ENCODE results near the gene DLX1. TPM values are rescaled to one million over a fixed set of nuclear protein-coding genes. Genes with fewer than 3 reads are reported as not detected.
A peak's percentile ranks its signal among the peaks of the same experiment; 100 is the strongest.

The DLX1 gene
- total and polyA plus RNA-seq, 4 donors: 0.14 to 0.61 (median 0.29) TPM; not detected in 1

DNA sequence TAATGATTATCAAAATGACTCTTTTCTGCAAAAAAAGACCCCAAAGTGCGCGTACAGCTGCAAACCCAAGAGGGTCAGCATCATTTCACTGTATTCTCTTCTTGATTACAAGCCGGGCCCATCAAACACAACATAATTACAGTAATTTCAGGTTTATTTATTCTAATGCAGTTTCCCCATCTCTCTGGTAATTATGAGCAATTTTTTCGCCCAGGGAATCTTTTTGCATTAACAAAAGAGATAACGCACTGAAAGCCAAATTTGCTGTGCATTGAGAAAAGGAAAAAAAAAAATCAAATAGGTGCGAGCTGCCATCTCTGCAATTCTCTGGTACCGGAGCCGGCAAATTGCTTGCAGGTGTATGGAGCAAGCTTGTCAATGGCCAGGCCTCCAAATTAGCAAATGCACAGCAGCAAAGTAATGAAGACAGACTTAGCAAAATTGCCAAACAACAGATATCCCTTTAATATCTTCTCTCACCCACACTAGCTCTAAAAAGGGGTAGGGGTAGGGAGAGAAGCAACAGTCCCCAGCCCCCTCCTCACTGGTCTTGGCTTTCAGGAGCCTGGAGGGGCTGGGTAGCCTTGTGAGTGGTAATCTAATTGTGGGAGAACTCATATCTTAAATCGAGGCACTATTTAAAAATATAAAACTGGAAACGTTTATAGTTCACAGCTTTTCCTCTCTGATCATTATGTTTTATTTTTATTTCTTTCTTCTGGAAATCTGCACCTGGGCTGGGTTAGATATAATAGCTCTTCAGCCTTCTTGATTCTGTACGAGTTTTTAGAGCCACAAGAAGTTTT lies 6.7 kb downstream of the DLX1 start:
- peaks cover 98% of the 10 kb centered on the region for H3K27me3 ChIP-seq (ENCODE audit: control insufficient read depth, insufficient read depth, low read length)
- H3K4me1 ChIP-seq (ENCODE audit: control insufficient read depth, insufficient read depth, low read length): peaks cover 44% of the 10 kb centered on the region
- peak in 2 of 6 donors; percentile 60 to 70 for DNase-seq (ENCODE audit: low read depth in 4 of 6, low spot score in 6 of 6)
- no peak overlapping the region for H3K4me3 ChIP-seq (ENCODE audit: low read depth, low read length)
- H3K27ac ChIP-seq (ENCODE audit: low read depth, low read length): no peak overlapping the region
- WGBS (ENCODE audit: insufficient coverage): 5% methylated on average over 3 of the region's 11 CpGs
- H3K9me3 ChIP-seq (ENCODE audit: control insufficient read depth, insufficient read depth, low read length): no peaks in the 10 kb centered on the region
- H3K36me3 ChIP-seq (ENCODE audit: control insufficient read depth, insufficient read depth, low read length): no peaks in the 10 kb centered on the region

GRCh38 chr2:172092716-172093415 lies 7.6 kb downstream of the DLX1 start:
- DNase-seq (ENCODE audit: low read depth in 4 of 6, low spot score in 6 of 6): peak in 2 of 6 donors; percentile 30 to 39

DNA sequence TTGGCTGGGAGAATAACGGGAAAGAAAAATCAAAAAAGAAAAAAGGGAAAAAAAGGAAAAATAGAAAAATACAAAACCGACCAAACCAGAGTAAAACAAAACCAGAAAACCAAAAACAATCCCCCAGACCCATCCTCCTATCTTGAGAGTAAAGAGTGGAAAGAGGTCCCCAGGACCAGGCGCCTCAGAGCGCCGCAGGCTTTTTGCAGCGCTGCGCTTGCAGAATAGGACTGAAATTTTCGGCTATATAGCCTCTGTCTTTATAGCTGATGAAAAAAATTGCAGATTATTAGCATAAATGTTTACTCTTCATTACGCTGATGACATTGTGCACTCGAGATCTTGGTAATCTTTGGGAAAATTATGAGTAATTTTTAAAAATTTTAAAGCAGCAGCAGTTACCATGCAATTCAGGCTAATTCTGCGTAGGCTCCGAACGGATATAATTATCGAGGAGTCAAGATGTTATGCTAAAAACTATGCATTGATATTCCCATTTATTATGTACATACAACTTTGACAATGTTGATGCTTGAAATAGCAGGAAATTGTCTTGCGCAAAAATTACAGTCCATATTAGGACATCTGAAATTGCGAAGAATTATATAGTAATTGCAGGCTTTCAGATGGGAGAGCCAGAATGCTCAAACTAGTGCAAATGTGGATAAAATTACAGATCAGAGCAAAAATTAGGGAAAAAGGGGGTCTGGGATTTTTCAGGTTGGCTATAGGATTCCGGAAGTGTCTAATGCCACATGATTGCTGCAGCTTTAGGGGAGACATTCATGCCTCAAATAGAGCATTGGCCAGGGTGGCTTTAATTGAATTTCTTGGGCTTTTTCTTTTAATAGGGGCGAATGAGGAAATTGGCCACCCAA lies 8.3 kb downstream of the DLX1 start:
- WGBS (ENCODE audit: insufficient coverage): 5% methylated on average over 3 of the region's 18 CpGs
- no peak overlapping the region for H3K27ac ChIP-seq (ENCODE audit: low read depth, low read length)
- no peak overlapping the region for H3K4me3 ChIP-seq (ENCODE audit: low read depth, low read length)
- peak in 2 of 6 donors; percentile 56 to 70 for DNase-seq (ENCODE audit: low read depth in 4 of 6, low spot score in 6 of 6)
- no peaks in the 10 kb centered on the region for H3K36me3 ChIP-seq (ENCODE audit: control insufficient read depth, insufficient read depth, low read length)
- no peaks in the 10 kb centered on the region for H3K9me3 ChIP-seq (ENCODE audit: control insufficient read depth, insufficient read depth, low read length)
- peaks cover 98% of the 10 kb centered on the region for H3K27me3 ChIP-seq (ENCODE audit: control insufficient read depth, insufficient read depth, low read length)
- peaks cover 38% of the 10 kb centered on the region for H3K4me1 ChIP-seq (ENCODE audit: control insufficient read depth, insufficient read depth, low read length)

More at GRCh38 chr2:172092716-172093415, 7.6 kb downstream of the DLX1 start:
- Histone ChIP-seq H3K9me3 (ENCODE audit: control insufficient read depth, insufficient read depth, low read length) (no peaks in the 10 kb centered on the region), H3K4me3 (ENCODE audit: low read depth, low read length) (no peak overlapping the region), H3K36me3 (ENCODE audit: control insufficient read depth, insufficient read depth, low read length) (no peaks in the 10 kb centered on the region), H3K27me3 (ENCODE audit: control insufficient read depth, insufficient read depth, low read length) (peaks cover 98% of the 10 kb centered on the region), H3K27ac (ENCODE audit: low read depth, low read length) (no peak overlapping the region), H3K4me1 (ENCODE audit: control insufficient read depth, insufficient read depth, low read length) (peaks cover 45% of the 10 kb centered on the region)
- WGBS (ENCODE audit: insufficient coverage): 2% methylated on average over 9 of the region's 19 CpGs

DNA sequence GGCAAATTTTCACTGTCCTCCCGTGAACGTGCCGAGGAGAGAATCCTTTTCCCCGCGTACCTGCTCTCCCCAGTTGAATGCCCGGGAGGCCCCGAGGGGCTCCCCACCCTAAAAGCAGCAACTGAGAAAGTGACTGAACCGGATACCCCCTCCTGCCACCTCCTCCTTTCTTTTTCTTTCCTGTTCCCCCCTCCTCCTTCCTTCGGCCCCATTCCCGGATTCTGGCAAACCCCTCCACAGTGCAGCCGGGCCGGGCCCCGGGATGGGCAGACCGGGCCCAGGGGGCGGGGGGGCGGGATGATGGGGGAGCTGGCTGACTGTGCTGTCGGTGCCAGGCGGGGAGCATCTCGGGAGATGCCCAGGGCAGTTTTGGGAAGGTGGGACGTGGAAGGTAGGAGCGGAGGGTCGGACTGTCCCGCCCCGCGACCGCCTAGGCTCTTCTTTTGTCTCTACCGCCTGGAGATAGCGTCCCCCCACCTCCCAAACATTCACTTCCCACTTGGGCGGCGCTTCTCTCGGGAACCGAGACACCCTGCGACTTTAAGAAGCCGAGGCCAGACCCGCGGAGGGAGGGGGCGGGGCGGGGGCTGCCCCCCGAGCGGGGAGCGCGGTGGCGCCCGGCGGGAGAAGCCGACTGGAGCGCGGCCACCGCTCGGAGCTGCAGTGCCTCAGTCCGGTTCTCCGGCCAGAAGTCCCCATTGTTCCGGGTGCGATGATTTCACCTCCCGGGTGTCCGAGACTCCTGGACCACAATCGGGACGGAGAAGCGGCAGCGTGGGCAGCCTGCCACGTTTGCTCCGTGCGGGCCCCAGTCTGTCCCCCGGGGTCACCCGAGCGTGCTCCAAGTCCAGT lies 9.2 kb downstream of the DLX1 start:
- H3K27ac ChIP-seq (ENCODE audit: low read depth, low read length): no peak overlapping the region

GRCh38 chr2:172095146-172095904 lies 10.0 kb downstream of the DLX1 start:
- no peaks in the 10 kb centered on the region for H3K36me3 ChIP-seq (ENCODE audit: control insufficient read depth, insufficient read depth, low read length)
- under 1% methylated on average over 49 of the region's 51 CpGs for WGBS (ENCODE audit: insufficient coverage)
- DNase-seq (ENCODE audit: low read depth in 4 of 6, low spot score in 6 of 6): peak in 2 of 6 donors; percentile 22 to 69
- peak overlapping the region; percentile 18 for H3K4me3 ChIP-seq (ENCODE audit: low read depth, low read length)
- H3K9me3 ChIP-seq (ENCODE audit: control insufficient read depth, insufficient read depth, low read length): no peaks in the 10 kb centered on the region
- H3K27me3 ChIP-seq (ENCODE audit: control insufficient read depth, insufficient read depth, low read length): peaks cover 98% of the 10 kb centered on the region
- H3K27ac ChIP-seq (ENCODE audit: low read depth, low read length): no peak overlapping the region
- H3K4me1 ChIP-seq (ENCODE audit: control insufficient read depth, insufficient read depth, low read length): peaks cover 52% of the 10 kb centered on the region

More for the DNA sequence above, 9.2 kb downstream of the DLX1 start:
- peak overlapping the region; percentile 18 for H3K4me3 ChIP-seq (ENCODE audit: low read depth, low read length)
- H3K4me1 ChIP-seq (ENCODE audit: control insufficient read depth, insufficient read depth, low read length): peaks cover 45% of the 10 kb centered on the region
- H3K36me3 ChIP-seq (ENCODE audit: control insufficient read depth, insufficient read depth, low read length): no peaks in the 10 kb centered on the region
- H3K27me3 ChIP-seq (ENCODE audit: control insufficient read depth, insufficient read depth, low read length): peaks cover 98% of the 10 kb centered on the region
- H3K9me3 ChIP-seq (ENCODE audit: control insufficient read depth, insufficient read depth, low read length): no peaks in the 10 kb centered on the region
- peak in 1 of 6 donors; percentile 45 for DNase-seq (ENCODE audit: low read depth in 4 of 6, low spot score in 6 of 6)
- under 1% methylated on average over 62 of the region's 66 CpGs for WGBS (ENCODE audit: insufficient coverage)

GRCh38 chr2:172095905-172096625 lies 10.8 kb downstream of the DLX1 start:
- under 1% methylated on average over 35 of the region's 40 CpGs for WGBS (ENCODE audit: insufficient coverage)
- H3K27me3 ChIP-seq (ENCODE audit: control insufficient read depth, insufficient read depth, low read length): peaks cover 98% of the 10 kb centered on the region

DNA sequence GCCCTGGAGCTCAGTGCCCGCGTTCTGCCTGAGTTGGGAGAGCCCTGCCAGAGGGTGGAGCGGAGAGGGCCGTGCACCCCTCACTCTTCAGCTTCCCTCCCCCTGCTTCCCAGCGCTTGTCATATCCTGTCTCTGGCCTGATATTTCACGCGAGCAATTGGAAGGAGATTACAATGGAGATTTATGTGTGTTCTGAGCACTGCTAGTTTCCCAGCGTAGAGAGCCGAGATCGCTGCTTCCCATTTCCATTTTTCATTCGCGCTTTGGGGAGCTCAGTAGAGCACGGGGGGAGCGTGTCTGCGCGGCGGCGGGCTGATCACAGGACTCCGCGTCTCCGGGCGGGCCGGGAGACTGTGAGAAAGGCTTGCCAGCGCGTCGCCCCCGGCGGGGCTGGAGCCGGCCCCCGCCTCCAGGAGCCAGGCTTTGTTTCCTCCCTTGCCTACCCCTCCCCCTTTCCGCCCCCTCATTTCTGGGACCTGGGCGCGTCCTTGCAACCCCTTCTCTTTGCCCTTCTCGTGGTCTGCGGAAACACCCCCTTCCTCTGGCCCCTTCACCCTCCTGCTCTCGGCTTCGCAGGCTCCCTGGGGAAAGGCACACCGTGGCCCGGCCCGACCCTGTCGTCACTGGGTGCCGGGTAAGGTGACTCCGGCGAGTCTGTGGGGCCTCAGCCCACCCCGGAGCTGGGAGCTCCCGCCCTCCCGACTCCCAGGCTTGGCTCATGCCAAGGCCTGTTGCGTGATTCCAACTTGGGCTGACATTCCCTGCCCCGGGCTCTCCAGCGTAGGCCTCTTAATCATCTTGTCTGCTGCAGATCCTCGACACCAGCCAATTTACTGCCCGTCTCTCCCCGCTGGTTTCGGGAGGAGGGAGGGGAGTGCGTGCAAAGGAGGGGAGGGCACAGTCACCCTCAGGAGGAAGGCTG lies 11.6 kb downstream of the DLX1 start:
- H3K27ac ChIP-seq (ENCODE audit: low read depth, low read length): no peak overlapping the region
- no peaks in the 10 kb centered on the region for H3K9me3 ChIP-seq (ENCODE audit: control insufficient read depth, insufficient read depth, low read length)
- WGBS (ENCODE audit: insufficient coverage): under 1% methylated on average over 52 of the region's 55 CpGs
- H3K4me1 ChIP-seq (ENCODE audit: control insufficient read depth, insufficient read depth, low read length): peaks cover 67% of the 10 kb centered on the region
- peaks cover 100% of the 10 kb centered on the region for H3K27me3 ChIP-seq (ENCODE audit: control insufficient read depth, insufficient read depth, low read length)
- H3K36me3 ChIP-seq (ENCODE audit: control insufficient read depth, insufficient read depth, low read length): no peaks in the 10 kb centered on the region
- peak in 2 of 6 donors; percentile 31 to 63 for DNase-seq (ENCODE audit: low read depth in 4 of 6, low spot score in 6 of 6)
- H3K4me3 ChIP-seq (ENCODE audit: low read depth, low read length): no peak overlapping the region

More at GRCh38 chr2:172095905-172096625, 10.8 kb downstream of the DLX1 start:
- Histone ChIP-seq H3K4me1 (ENCODE audit: control insufficient read depth, insufficient read depth, low read length) (peaks cover 59% of the 10 kb centered on the region), H3K27ac (ENCODE audit: low read depth, low read length) (no peak overlapping the region), H3K4me3 (ENCODE audit: low read depth, low read length) (no peak overlapping the region), H3K9me3 (ENCODE audit: control insufficient read depth, insufficient read depth, low read length) (no peaks in the 10 kb centered on the region), H3K36me3 (ENCODE audit: control insufficient read depth, insufficient read depth, low read length) (no peaks in the 10 kb centered on the region)
- DNase-seq (ENCODE audit: low read depth in 4 of 6, low spot score in 6 of 6): peak in 2 of 6 donors; percentile 16 to 59

All from spinal cord (tissue), 10 donors.